Eye (tissue), 1 donor: ENCODE results near the gene FOXL3.

Experiments used
- DNase-seq: peaks from one replicate; pipeline ENCODE4 v3.0.0-alpha.2; 2015

Gene FOXL3

GRCh38 chr7:304574-305409 lies 14.8 kb downstream of the FOXL3 start:
- no peak for DNase-seq

GRCh38 chr7:305410-306151 lies 15.6 kb downstream of the FOXL3 start:
- no peak for DNase-seq

- no peak for DNase-seq
These were observed 18.0 kb downstream of the FOXL3 start for GRCh38 chr7:307970-308369.

GRCh38 chr7:309586-310228 lies 19.7 kb downstream of the FOXL3 start:
- DNase-seq = no peak

GRCh38 chr7:311131-311680 lies 21.2 kb downstream of the FOXL3 start:
- DNase-seq = no peak

- no peak for DNase-seq
These were observed 21.8 kb downstream of the FOXL3 start for GRCh38 chr7:311796-312195.

- no peak for DNase-seq
These were observed 22.5 kb downstream of the FOXL3 start for GRCh38 chr7:312424-312823.

GRCh38 chr7:314853-315252 lies 24.9 kb downstream of the FOXL3 start:
- DNase-seq = no peak

GRCh38 chr7:315516-316265 lies 25.7 kb downstream of the FOXL3 start:
- DNase-seq = no peak

GRCh38 chr7:317643-318405 lies 27.9 kb downstream of the FOXL3 start:
- no peak for DNase-seq

- no peak for DNase-seq
These were observed 28.5 kb downstream of the FOXL3 start for GRCh38 chr7:318476-318875.

GRCh38 chr7:318878-319661 lies 29.1 kb downstream of the FOXL3 start:
- no peak for DNase-seq

GRCh38 chr7:320297-320696 lies 30.3 kb downstream of the FOXL3 start:
- DNase-seq = no peak

GRCh38 chr7:322111-322671 lies 32.2 kb downstream of the FOXL3 start:
- peak; percentile 76 for DNase-seq

- no peak for DNase-seq
These were observed 32.7 kb downstream of the FOXL3 start for GRCh38 chr7:322708-323111.

GRCh38 chr7:323410-323809 lies 33.4 kb downstream of the FOXL3 start:
- DNase-seq = no peak

GRCh38 chr7:324011-324410 lies 34.0 kb downstream of the FOXL3 start:
- DNase-seq = no peak

GRCh38 chr7:325051-325798 lies 35.3 kb downstream of the FOXL3 start:
- no peak for DNase-seq

GRCh38 chr7:325811-326210 lies 35.8 kb downstream of the FOXL3 start:
- no peak for DNase-seq

GRCh38 chr7:326273-326672 lies 36.3 kb downstream of the FOXL3 start:
- DNase-seq = no peak
